Testis (tissue), 2 donors: ENCODE measurements around the gene SCUBE3.

ENCODE experiments used
- POLR2A ChIP-seq: fragments of 450-650 bp; IDR thresholded peaks from one replicate; pipeline ENCODE4 v1.6.1; 2017; ENCODE audit warnings: antibody characterized with exemption, mild to moderate bottlenecking, moderate library complexity
- TF ChIP-seq, protein P1 (sequence below), 3 experiments: fragments of 450-650 bp in 2 of 3; fragments of 200-600 bp in 1 of 3; sonication (generic) in 1 of 3; IDR thresholded peaks; one replicate each; pipeline ENCODE4 v1.5.1; 2016 to 2019; ENCODE audit warnings: antibody characterized with exemption in 3 of 3, mild to moderate bottlenecking in 2 of 3, moderate library complexity in 1 of 3

DNA sequence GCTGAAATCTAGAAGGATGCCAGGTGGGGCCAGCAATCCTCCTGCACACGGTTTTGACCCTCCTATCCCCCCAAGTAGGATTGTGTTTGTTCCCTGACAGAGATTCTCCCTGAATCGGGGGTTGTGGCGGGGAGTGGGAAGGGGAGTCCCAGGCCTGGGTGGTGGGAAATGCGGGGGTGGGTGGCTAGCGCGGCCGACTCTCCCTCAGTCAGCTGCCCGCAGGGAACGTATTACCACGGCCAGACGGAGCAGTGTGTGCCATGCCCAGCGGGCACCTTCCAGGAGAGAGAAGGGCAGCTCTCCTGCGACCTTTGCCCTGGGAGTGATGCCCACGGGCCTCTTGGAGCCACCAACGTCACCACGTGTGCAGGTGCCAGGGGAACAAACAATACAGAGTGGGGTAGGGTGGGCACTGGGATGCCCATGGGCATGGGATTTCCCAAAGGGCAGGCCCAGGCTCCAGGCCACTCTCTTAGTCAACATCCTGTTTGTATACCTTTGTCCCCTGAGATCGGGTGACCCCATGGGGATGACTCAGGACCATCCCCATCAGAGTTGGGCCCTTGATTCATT is 29.7 kb downstream of the SCUBE3 start:
- TF ChIP-seq, protein P1, sequence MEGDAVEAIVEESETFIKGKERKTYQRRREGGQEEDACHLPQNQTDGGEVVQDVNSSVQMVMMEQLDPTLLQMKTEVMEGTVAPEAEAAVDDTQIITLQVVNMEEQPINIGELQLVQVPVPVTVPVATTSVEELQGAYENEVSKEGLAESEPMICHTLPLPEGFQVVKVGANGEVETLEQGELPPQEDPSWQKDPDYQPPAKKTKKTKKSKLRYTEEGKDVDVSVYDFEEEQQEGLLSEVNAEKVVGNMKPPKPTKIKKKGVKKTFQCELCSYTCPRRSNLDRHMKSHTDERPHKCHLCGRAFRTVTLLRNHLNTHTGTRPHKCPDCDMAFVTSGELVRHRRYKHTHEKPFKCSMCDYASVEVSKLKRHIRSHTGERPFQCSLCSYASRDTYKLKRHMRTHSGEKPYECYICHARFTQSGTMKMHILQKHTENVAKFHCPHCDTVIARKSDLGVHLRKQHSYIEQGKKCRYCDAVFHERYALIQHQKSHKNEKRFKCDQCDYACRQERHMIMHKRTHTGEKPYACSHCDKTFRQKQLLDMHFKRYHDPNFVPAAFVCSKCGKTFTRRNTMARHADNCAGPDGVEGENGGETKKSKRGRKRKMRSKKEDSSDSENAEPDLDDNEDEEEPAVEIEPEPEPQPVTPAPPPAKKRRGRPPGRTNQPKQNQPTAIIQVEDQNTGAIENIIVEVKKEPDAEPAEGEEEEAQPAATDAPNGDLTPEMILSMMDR (IDR thresholded peaks at IDR 0.05), result no peak
- TF ChIP-seq POLR2A, result no peak
